GM21360 (cell line): ENCODE measurements around the gene PDIA5.
"Not testable (repeated sequence)": the region's sequence is repeated elsewhere in the genome, so short reads cannot be mapped to it uniquely, and the experiment has no call there.

ENCODE experiments used
- ATAC-seq: cut with Tn5 transposase; IDR thresholded peaks from one replicate; pipeline ENCODE4 v1.9.1; 2021; ENCODE audit warnings: mild to moderate bottlenecking, moderate library complexity; ENCODE audit not compliant: unreplicated experiment

Gene PDIA5

DNA sequence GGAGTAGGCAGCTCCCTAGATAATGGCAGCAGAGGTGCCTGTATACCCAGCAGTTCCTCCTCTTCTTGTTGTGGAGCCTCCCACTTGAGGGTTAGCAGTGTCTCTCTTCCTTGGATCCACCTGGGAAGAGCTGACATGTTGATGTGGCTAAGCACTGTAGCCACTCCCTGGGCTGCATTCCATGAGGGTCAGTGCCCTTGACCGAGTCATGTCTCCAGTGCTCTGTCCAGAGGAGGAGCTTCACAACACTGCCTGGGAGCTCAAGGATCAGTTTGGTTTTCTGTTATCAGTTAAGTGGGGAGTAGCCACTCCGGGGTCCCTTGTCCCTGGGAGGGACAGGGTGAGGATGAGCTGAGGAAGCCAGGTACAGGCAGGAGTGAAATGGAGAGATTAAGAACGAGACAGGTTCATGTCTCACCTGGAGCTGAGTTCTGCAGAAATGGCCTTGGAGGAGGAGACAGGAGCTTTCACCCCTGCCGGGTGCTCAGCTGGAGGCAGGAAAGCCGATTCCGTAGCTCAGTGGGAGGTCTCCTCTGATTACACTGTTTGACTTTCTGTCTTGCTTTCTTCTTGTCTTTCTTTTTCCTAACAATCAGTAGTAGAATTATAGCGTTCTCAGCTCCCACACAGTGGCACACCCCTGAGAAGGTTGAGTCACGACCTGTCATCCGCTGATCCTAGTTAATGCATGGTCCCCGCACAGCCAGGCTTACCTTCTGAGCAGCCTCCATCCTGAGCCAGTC is 77.0 kb downstream of the PDIA5 start:
- no peak for ATAC-seq

DNA sequence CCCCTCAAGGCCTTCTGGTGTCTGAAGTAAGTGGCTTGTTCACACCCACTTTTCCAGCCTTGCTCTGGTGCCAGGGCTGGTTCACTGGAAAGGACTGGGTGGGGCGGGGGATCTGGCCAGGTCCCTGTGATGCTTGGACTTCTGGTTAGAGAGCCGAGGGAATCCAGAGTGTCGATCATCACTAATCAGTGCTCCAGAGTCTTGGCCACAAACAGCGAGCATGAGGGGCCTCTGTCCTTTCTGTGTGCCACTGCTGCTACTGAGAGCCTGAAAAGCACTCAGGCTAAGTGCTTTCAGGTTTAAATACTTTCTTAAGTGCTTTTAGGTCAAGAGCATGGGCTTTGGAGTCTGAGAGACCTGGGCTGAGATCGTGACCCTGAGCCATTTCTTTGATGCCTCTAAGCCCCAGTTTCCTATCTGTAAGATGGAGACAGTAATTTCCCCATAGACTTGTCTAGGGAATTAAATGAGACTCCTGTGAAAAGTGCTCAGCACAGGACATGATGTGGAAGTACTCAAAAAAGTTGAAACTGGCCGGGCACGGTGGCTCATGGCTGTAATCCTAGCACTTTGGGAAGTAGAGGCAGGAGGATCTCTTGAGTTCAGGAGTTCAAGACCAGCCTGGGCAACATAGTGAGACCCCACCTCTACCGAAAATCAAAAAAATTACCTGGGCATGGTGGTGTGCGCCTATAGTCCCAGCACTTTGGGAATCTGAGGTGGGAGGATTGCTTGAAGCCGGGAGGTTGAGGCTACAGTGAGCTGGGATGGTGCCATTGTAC is 81.1 kb downstream of the PDIA5 start:
- ATAC-seq: no peak

DNA sequence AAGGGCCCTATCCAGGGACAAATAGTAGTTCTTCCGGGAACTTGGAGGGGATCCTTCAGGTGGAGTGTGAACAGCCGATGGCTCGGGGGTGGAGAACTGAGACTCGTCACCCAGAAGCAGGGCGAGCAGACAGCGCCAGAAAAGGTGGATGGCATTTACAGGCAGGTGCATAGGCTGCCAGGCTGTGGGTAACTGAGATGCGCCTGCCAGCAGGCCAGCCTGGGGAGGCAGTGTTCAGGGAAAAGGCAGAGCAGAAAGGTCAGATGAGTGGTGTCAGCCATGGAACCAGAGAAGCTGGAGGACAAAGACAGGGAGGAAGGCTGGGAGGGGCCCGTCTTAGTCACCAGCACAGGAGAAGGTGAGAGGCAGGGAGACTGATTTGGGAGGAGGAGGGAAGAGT is 81.9 kb downstream of the PDIA5 start:
- no peak for ATAC-seq

- ATAC-seq: no peak
These were observed 82.7 kb downstream of the PDIA5 start for GRCh38 chr3:123149525-123149924.

- ATAC-seq: no peak
These were observed 83.8 kb downstream of the PDIA5 start for GRCh38 chr3:123150449-123151215.

DNA sequence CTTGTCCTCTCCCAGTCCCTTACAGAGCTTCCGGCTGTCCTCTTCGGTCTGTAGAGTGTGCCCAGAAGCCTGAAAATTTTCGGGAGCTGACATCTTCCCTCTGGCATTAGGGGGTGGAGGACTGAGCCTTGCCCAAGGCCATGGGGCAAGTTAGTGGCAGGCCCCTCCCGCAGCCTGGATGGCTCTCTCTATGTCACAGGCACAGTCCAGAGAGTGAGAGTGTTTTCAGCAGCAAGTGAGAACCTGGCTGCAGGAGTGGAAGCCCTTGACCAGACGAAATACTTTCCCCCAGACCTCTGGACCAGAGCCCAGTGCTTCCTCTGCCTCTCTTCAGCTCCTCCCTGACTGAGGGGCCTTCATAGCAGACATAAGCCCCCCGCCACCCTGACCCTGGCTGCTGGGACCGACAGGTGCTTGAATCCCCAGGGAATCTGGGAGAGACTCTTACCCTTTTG is 84.5 kb downstream of the PDIA5 start:
- ATAC-seq: no peak

- ATAC-seq: not testable (repeated sequence)
These were observed 85.1 kb downstream of the PDIA5 start for GRCh38 chr3:123151853-123152420.

- no peak for ATAC-seq
These were observed 85.9 kb downstream of the PDIA5 start for GRCh38 chr3:123152687-123153086.

DNA sequence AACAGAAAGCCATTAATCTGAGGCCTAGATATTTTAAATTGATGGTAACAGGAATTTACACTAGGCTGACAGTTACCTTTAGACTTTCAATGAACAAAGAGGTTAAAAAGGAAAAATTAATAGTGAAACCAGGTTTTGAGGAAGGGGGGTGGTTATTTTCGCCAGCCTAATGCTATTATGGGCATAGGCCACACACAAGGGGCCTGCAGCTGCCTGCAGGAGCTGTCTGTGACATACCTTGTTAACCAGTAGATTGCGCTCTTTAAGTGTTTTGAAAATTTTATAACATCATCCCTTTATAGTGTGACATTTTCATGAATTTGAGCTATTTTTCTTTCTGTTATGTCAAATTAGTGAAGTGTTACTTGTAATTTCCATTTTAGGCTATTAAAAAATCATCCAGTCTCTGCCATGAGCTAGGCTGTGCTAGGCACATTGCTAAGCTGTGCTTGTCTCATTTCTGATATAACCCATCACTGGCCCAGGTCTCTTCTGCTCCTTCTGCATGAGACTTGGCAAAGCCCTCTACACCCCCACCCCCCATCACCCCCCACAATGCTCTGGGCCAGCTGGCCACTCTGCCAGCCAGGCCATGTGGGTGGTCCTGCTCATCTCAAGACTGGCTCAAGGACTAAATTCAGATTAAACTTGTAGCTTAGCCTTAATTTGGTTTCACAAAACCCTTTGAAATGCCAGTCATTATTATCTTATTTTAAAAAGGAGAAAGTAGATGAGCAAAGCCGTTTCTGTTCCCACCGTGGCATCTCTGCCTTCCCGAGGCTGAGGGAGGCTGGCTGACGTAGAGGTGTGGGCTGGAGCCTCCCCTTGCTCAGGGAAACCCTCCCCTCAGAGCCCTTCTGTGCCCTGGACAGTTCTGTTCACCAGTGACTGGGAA is 86.5 kb downstream of the PDIA5 start:
- ATAC-seq: no peak

- ATAC-seq: no peak
These were observed 87.5 kb downstream of the PDIA5 start for GRCh38 chr3:123154020-123154985.

- ATAC-seq: no peak
These were observed 88.7 kb downstream of the PDIA5 start for GRCh38 chr3:123155471-123156011.

DNA sequence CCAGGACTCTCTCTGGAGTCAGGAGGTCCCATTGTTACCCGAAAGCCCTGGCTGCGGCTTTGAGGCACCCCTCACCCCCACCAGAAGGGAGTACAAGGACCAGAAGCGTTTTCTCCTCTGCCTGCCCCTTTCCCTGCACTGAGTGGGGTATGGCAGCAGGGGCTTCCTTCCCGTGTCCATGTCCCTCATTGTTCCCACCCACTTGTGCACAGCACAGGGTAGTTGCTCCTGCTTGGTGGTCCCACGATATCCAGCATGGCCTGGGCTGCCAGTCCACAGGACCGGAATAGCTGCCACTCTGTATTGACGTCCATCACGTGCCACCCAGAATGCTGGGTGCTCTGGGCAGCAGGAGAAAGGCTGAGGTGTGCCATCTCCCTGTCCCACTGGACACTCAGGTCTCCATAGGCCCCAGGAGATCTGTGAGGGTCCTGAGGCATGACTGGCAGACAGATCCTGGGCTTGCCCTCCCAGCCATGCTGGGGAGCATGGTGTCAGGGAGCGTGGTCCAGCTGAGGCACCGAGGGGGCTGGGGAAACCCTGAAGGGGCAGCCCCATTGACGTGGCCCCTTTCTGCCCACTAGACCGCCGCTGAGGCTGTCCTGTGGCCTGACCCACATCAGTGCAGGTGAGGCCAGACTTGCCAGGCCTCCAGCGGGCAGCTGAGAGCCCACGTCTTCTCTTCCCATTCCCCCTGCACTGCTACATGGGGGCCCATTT is 89.6 kb downstream of the PDIA5 start:
- no peak for ATAC-seq

GRCh38 chr3:123157209-123157597 is 90.4 kb downstream of the PDIA5 start:
- no peak for ATAC-seq

DNA sequence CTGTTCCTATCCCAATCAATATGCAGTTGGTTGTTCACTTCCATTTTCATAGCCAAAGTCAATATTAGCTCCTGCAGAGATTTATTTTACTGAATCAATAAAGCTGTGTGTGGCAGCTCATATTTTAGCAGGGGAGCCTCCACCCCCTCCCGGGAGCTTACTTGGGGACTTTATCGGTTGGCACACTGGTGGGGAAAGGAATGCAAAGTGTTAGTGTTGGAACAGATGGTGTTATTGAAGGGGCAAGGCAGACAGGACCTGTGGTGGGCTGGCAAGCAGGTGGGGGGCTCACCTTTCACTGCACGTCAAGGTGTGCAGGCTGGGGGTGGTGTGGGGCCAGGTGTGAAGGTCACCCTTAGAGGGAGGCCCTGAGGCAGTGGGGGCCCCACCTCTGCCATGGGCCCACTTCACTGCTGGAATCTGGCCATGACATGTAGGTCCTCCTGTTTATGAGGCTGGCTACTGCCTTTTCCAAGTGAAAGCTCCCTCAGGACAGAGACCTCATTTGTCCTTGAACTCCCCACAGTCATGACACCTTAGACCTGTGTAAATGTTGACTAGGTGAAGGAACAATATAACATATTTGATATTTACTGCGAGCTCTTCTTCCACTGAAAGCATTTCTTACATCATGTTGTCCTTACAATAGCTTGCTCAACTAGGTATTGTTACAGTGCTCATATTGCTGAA is 90.9 kb downstream of the PDIA5 start:
- ATAC-seq: no peak

GRCh38 chr3:123158330-123158729 is 91.5 kb downstream of the PDIA5 start:
- no peak for ATAC-seq

GRCh38 chr3:123158899-123159390 is 92.1 kb downstream of the PDIA5 start:
- ATAC-seq: no peak

DNA sequence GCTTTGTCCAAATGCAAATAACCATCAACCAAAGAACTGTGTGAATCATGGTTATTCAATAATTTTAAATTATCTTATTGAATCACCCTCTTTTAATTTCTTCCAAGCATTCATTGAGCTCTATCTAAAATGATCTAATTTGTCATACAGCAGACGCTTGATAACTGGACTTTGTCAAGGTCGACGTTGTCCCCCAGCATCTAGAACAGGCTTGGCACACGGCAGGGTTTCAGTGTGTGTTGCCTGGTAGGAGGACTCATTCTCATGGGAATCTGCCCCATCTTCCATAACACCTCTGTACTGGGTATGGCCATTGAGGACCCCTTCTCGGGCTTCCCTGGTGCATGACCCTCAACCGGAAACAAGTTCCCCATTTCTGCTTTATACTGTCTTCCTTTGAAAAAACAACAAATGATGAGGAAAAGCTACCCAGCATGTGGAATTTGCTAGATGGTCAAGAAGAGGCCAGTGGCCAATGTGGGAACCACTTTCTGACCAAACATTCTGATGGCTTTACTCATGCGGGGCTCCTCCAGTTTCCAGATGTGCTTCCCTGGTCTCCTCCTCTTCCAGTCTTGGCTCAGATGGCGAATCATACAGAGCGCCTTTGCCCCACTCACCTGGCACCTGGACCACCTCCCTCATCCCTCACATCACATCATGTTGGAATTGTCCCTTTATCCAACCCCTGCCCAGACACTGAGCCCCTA is 93.3 kb downstream of the PDIA5 start:
- ATAC-seq: no peak
